HG03135 (cell line): Measurements from ENCODE around the gene VPS13D.

Experiments used
- ATAC-seq: cut with Tn5 transposase; IDR thresholded peaks from one replicate; pipeline ENCODE4 v1.9.1; 2021; ENCODE audit warnings: mild to moderate bottlenecking, moderate library complexity; ENCODE audit not compliant: unreplicated experiment

VPS13D gene

GRCh38 chr1:12415038-12415466 lies 185.2 kb downstream of the VPS13D start:
- no peak for ATAC-seq

GRCh38 chr1:12416101-12416500 lies 186.3 kb downstream of the VPS13D start:
- ATAC-seq: no peak

GRCh38 chr1:12416744-12417143 lies 186.9 kb downstream of the VPS13D start:
- no peak for ATAC-seq

- ATAC-seq: no peak
These were observed 187.6 kb downstream of the VPS13D start for GRCh38 chr1:12417389-12417788.

GRCh38 chr1:12420171-12420570 lies 190.3 kb downstream of the VPS13D start:
- ATAC-seq: no peak

- no peak for ATAC-seq
These were observed 192.7 kb downstream of the VPS13D start for GRCh38 chr1:12422488-12422887.

GRCh38 chr1:12424087-12424529 lies 194.3 kb downstream of the VPS13D start:
- no peak for ATAC-seq

GRCh38 chr1:12424793-12425192 lies 195.0 kb downstream of the VPS13D start:
- no peak for ATAC-seq

- ATAC-seq: no peak
These were observed 196.2 kb downstream of the VPS13D start for GRCh38 chr1:12426030-12426429.

- ATAC-seq: no peak
These were observed 198.5 kb downstream of the VPS13D start for GRCh38 chr1:12428334-12428733.

- no peak for ATAC-seq
These were observed 200.7 kb downstream of the VPS13D start for GRCh38 chr1:12430525-12430924.

GRCh38 chr1:12432897-12433296 lies 203.1 kb downstream of the VPS13D start:
- ATAC-seq: no peak

GRCh38 chr1:12433323-12434053 lies 203.7 kb downstream of the VPS13D start:
- ATAC-seq: no peak

GRCh38 chr1:12434174-12434573 lies 204.3 kb downstream of the VPS13D start:
- no peak for ATAC-seq

GRCh38 chr1:12434686-12435085 lies 204.9 kb downstream of the VPS13D start:
- no peak for ATAC-seq

- peak; percentile 76 for ATAC-seq
These were observed 206.0 kb downstream of the VPS13D start for GRCh38 chr1:12435639-12436344.

- ATAC-seq: no peak
These were observed 206.5 kb downstream of the VPS13D start for GRCh38 chr1:12436345-12436658.

- no peak for ATAC-seq
These were observed 207.2 kb downstream of the VPS13D start for GRCh38 chr1:12436817-12437599.

GRCh38 chr1:12437629-12438028 lies 207.8 kb downstream of the VPS13D start:
- ATAC-seq: no peak

GRCh38 chr1:12438349-12438924 lies 208.6 kb downstream of the VPS13D start:
- peak; percentile 35 for ATAC-seq

- no peak for ATAC-seq
These were observed 209.2 kb downstream of the VPS13D start for GRCh38 chr1:12439073-12439472.
